GM21360 (cell line): Measurements from ENCODE around the gene LRP1.

Experiments used
- ATAC-seq: cut with Tn5 transposase; IDR thresholded peaks from one replicate; pipeline ENCODE4 v1.9.1; 2021; ENCODE audit warnings: mild to moderate bottlenecking, moderate library complexity; ENCODE audit not compliant: unreplicated experiment

LRP1 gene

GRCh38 chr12:57152639-57153038 is 24.4 kb downstream of the LRP1 start:
- no peak for ATAC-seq

DNA sequence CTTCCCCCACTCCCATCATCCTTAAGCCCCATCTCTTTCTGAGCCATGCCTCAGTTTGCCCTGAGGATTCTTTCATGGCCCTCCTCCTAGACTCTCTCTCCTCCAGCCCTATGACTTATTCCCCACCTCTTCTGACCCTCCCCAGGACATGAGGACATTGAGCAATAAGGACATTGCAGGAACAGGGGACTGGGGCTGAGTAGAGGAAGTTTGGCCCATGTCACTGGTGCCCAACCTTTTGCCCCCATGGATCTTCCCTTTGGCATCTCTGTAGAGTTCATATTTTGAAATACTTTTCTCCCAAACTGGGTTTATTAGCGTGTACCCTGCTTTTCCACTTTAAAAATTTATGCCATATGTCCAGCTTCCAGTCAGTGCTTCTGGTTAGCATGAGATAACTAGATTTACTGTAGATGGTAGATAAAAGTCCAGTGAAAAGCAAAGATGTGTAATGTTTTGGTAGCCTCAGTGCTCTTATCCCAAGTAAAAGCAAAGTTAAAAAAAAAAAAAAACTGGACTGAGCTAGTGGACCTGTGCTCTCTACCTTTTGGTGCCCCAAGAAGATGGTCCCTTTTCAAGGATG is 25.2 kb downstream of the LRP1 start:
- no peak for ATAC-seq

- ATAC-seq: no peak
These were observed 25.8 kb downstream of the LRP1 start for GRCh38 chr12:57154076-57154475.

GRCh38 chr12:57154804-57155434 is 26.6 kb downstream of the LRP1 start:
- ATAC-seq: no peak

GRCh38 chr12:57156701-57157403 is 28.6 kb downstream of the LRP1 start:
- ATAC-seq: no peak

DNA sequence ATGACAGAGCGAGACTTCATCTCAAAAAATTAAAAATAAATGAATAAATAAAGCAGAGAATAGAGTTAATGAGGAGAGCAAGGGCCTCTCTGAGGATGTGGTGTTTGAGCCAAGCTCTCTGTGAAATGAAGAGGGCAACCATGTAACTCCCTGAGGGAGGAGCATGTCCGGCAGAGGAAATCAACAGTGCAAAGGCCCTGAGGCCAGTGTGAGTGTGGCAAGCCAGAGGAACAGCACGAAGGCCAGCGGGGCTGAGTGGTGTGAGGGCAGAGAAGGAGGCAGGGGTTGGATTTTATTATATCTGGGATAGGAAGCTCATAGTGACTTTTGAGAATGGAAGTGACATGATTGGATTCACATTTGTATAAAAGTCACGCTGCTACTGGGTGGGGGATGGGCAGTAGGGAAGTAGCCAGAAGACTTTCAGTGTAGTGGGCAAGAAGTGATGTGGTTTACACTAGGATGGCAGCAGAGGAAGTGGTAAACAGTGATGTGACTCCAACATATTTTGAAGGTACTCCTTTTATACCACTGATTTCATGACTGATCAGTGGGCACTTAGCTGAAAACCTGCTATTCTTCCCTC is 29.4 kb downstream of the LRP1 start:
- ATAC-seq: no peak

- no peak for ATAC-seq
These were observed 29.9 kb downstream of the LRP1 start for GRCh38 chr12:57158186-57158585.

- ATAC-seq: no peak
These were observed 30.4 kb downstream of the LRP1 start for GRCh38 chr12:57158665-57159064.

DNA sequence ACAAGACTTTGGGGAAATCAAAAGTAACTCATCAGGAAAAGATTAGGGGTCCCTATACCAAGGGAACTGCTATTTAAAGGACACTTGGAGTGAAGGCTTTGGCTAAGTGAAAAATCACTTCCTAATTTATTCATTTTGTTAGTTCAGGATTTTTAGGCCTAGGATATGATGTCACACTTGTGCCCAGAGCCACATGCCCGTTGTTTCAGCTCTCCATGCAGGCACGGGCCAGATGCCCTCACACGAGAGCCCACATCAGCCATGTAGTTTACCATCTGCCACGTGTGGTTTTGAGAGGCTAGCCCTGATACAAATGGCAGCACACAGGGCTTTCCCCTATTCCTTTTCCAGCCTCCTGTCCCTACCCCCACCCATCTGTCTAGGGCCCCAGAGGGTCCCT is 31.0 kb downstream of the LRP1 start:
- ATAC-seq: no peak

GRCh38 chr12:57160040-57160439 is 31.8 kb downstream of the LRP1 start:
- no peak for ATAC-seq

- ATAC-seq: no peak
These were observed 32.5 kb downstream of the LRP1 start for GRCh38 chr12:57160741-57161140.

DNA sequence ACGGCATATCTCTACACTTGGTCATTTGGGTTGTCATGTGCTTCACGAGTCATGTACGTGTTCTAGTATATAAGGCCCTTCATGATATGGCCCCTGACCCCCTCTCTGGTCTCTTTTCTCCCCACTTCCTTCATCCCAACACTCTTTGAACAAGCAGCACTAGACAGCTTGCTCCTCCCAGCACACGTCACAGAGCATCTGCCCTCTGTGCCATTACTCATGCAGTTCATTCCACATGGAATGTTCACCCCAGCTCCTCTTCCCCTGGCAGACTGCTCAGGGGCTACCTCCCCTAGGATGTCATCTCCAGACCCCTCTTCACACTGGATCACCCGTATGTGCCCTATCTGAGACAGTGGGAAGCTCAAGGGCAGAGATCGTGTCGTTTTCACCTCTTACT is 33.2 kb downstream of the LRP1 start:
- no peak for ATAC-seq

DNA sequence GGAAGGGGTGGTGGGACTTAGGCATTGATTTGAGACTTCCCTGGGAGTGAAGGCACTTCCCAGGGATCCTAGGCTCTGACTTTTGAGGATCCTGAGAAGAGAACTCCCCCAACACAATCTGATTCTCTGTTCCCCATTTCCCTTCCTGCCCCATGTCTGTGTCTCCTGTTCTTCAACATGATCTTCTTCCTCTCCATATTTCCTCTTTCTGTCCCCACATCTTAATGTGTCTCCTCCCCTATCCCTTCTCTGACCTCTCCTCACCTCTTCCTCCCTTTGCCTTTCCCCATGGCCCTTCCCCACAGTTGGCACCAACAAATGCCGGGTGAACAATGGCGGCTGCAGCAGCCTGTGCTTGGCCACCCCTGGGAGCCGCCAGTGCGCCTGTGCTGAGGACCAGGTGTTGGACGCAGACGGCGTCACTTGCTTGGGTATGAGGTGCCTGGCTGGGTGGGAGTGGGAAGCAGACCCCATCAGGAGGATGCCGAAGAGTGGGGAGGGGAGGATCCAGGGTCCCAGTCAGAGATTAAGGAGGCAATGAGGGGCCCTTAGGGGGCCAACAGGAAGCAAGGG is 34.4 kb downstream of the LRP1 start:
- ATAC-seq: no peak

DNA sequence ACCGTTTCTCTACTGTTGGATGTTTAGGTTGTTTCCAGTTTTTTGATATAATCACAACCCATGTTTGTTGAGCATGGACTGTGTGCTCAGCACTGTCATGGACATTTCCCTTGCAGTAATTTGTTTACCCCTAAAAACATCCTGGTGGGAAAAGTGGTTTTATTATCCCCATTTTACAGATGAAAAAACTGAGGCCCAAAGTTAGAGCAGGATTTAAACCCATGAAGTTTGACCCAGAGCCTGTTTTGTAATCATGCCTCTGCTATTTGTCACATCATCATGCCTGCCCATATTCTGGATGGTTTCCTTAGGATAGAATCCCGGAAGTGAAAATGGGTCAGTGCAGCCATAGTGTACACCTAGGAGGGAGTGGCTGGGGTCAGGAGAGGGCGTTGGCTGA is 36.2 kb downstream of the LRP1 start:
- no peak for ATAC-seq

- no peak for ATAC-seq
These were observed 36.8 kb downstream of the LRP1 start for GRCh38 chr12:57164966-57165625.

DNA sequence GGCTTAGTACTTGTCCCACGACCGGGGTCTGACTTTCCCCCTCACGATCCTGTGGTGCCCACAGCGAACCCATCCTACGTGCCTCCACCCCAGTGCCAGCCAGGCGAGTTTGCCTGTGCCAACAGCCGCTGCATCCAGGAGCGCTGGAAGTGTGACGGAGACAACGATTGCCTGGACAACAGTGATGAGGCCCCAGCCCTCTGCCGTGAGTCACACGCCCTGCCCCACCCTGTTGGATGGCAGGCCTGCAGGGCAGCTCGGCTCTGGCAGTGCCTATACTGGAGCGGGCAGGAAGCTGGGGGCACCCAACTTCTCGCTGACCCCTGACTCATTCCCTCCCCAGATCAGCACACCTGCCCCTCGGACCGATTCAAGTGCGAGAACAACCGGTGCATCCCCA is 37.5 kb downstream of the LRP1 start:
- no peak for ATAC-seq

DNA sequence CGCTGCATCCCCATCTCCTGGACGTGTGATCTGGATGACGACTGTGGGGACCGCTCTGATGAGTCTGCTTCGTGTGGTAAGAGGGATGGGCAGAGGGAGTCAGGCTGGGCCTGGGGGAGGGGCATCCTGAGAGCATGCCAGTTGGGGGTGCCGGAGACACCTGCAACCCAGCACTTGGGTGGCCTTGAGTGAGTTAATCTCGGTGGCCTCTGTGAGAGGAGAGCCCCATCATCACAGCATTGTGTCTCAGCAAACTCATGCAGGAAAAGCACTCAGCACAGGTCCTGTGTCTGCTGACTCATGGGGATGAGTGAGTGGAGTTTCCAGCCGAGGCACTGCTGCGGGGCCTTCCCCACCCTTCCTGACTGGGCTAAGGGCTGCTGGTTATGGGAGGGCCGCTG is 38.7 kb downstream of the LRP1 start:
- ATAC-seq: no peak

DNA sequence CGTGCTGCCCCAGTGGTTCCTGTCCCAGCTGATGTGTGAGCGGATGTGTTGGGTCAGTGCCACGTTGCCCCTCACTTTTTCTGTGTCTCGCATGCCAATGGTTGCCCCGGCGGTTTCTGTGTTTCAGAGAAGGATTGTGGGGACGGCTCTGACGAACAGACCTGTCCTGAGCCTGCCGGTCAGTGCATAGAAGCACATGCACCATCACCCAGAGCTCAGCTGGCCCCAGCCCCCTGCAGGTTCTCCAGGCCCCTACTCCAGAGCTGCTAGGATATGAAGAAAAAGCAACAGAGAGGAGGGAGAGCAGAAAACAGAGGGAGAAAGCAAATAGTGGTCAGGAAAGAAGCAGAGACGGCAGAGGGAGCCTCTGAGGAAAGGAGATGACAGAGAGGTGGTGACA is 39.8 kb downstream of the LRP1 start:
- no peak for ATAC-seq

- ATAC-seq: no peak
These were observed 40.9 kb downstream of the LRP1 start for GRCh38 chr12:57169046-57169795.

- no peak for ATAC-seq
These were observed 41.7 kb downstream of the LRP1 start for GRCh38 chr12:57169969-57170368.

- ATAC-seq: no peak
These were observed 42.1 kb downstream of the LRP1 start for GRCh38 chr12:57170408-57170807.
